Measurements from ENCODE around the gene MAEA. TPM values are rescaled to one million over a fixed set of nuclear protein-coding genes. Genes with fewer than 3 reads are reported as not detected.

MAEA gene
- total and polyA plus RNA-seq, 9 of the 15 experiments (the other 6 are each of a cell fraction or from before 2014, with no cell fraction given) = 2.1 to 86.5 (median 45.0) TPM

GRCh38 chr4:1337376-1337831 lies 47.7 kb downstream of the MAEA start:
- intact Hi-C loops (cut with micrococcal nuclease) (no loop called here), in situ Hi-C loops (cut with MboI) (no loop called here)
- no peaks in the 10 kb centered on the region for H3K79me2 ChIP-seq (ENCODE audit: control insufficient read depth, insufficient read depth, low read length)
- no peak overlapping the region for H3K4me3 ChIP-seq
- CTCF ChIA-PET (ENCODE audit: low intra/inter-chr PET ratio) = no interaction called here
- no peak overlapping the region for H2AFZ ChIP-seq (ENCODE audit: low read depth, low read length)
- H3K9me3 ChIP-seq (replicated peaks; ENCODE audit: control insufficient read depth, insufficient read depth, low read depth, low read length) = no peaks in the 10 kb centered on the region
- TF ChIP-seq ELF2 (CRISPR knock-in tag; IDR thresholded peaks at IDR 0.05) (no peak), NUFIP1 (IDR thresholded peaks at IDR 0.05; ENCODE audit: partially characterized antibody) (no peak), TRIM24 (IDR thresholded peaks at IDR 0.05) (peak in 1 of 2 experiments; percentile 16; a peak in 1 of 4 replicates), ATF3 (IDR thresholded peaks at IDR 0.05) (peak; percentile 61), ATF3 (CRISPR knock-in tag; conservative IDR thresholded peaks at IDR 0.05) (no peak), ZBTB33 (CRISPR knock-in tag; IDR thresholded peaks at IDR 0.05) (peak; percentile 78; the same call in 1 of the 2 replicates)
- FAIRE-seq = no peak
- H3K27me3 ChIP-seq (ENCODE audit: control insufficient read depth in 2 of 2, insufficient read depth in 2 of 2, low read length in 2 of 2) = no peaks in the 10 kb centered on the region
- H4K20me1 ChIP-seq (replicated peaks; ENCODE audit: control insufficient read depth, insufficient read depth, low read length) = no peaks in the 10 kb centered on the region
- peaks cover 0 to 4% of the 10 kb centered on the region in 2 experiments; a peak in 1 of 5 replicates for H3K4me1 ChIP-seq (replicated peaks in 1 of 2; ENCODE audit: control insufficient read depth in 2 of 2, insufficient read depth in 2 of 2, low read length in 2 of 2)
- H3K9ac ChIP-seq (ENCODE audit: insufficient read depth in 1 of 2, low read depth in 2 of 2, low read length in 2 of 2) = 0 out of 4 replicates have a peak overlapping the region, but pooled peaks of 1 of the 2 experiments have one; percentile 35
- no TSS peak for BruUV-seq (replicated peaks)
- H3K36me3 ChIP-seq (ENCODE audit: control insufficient read depth, insufficient read depth, low read length) = peaks cover 79% of the 10 kb centered on the region; the same call in 2 of the 3 replicates
- H3K27ac ChIP-seq (ENCODE audit: extremely low read depth, low read depth, low read length) = no peak overlapping the region
- WGBS (ENCODE audit: insufficient coverage, low coverage, missing lambda C conversion rate) = 80% methylated on average over 8 of the region's 11 CpGs
- peak in 1 of 4 experiments; percentile 12 for DNase-seq (ENCODE audit: extremely low read depth in 1 of 4, low spot score in 3 of 4)
- H3K4me2 ChIP-seq (ENCODE audit: insufficient read depth, low read length) = no peak overlapping the region
- no peak for ATAC-seq
- POLR2A ChIA-PET = no interaction called here
- no peaks in the 10 kb centered on the region for H3K9me1 ChIP-seq (ENCODE audit: control insufficient read depth, insufficient read depth, low read length)
